ENCODE measurements around the gene SWT1.
"Not testable (repeated sequence)": the region's sequence is repeated elsewhere in the genome, so short reads cannot be mapped to it uniquely, and the experiment has no call there.

DNA sequence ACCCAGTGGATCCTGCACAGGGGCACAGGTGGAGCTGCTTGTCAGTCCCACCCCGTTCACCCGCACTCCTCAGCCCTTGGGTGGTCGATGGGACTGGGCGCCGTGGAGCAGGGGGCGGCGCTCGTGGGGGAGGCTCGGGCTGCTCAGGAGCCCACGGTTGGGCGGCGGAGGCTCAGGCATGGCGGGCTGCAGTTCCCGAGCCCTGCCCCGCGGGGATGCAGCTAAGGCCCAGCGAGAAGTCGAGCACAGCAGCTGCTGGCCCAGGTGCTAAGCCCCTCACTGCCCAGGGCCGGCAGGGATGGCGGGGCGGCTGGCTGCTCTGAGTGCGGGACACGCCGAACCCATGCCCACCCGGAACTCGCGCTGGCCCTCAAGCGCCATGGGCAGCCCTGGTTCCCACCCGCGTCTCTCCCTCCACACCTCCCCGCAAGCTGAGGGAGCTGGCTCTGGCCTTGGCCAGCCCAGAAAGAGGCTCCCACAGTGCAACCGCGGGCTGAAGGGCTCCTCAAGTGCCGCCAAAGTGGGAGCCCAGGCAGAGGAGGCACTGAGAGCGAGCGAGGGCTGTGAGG is 164.8 kb downstream of the SWT1 start:
- TF ChIP-seq CTCF (conservative IDR thresholded peaks at IDR 0.05); ZFX (IDR thresholded peaks at IDR 0.05): not testable (repeated sequence)
